HL-60 (cell line): ENCODE results near the gene SMTNL1.

Source experiments
- GABPA ChIP-seq: IDR thresholded peaks from 2 replicates; pipeline ENCODE4 v1.6.1; 2012; ENCODE audit warnings: low read depth
- POLR2AphosphoS5 ChIP-seq: IDR thresholded peaks from 2 replicates; pipeline ENCODE4 v1.6.1; 2012; ENCODE audit warnings: low read depth
- TF ChIP-seq, protein P1 (sequence below): IDR thresholded peaks from one replicate; pipeline ENCODE4 v1.5.1; 2011; ENCODE audit warnings: low read length, control low read depth, inconsistent platforms; ENCODE audit not compliant: insufficient read depth

- TF ChIP-seq, protein P1, sequence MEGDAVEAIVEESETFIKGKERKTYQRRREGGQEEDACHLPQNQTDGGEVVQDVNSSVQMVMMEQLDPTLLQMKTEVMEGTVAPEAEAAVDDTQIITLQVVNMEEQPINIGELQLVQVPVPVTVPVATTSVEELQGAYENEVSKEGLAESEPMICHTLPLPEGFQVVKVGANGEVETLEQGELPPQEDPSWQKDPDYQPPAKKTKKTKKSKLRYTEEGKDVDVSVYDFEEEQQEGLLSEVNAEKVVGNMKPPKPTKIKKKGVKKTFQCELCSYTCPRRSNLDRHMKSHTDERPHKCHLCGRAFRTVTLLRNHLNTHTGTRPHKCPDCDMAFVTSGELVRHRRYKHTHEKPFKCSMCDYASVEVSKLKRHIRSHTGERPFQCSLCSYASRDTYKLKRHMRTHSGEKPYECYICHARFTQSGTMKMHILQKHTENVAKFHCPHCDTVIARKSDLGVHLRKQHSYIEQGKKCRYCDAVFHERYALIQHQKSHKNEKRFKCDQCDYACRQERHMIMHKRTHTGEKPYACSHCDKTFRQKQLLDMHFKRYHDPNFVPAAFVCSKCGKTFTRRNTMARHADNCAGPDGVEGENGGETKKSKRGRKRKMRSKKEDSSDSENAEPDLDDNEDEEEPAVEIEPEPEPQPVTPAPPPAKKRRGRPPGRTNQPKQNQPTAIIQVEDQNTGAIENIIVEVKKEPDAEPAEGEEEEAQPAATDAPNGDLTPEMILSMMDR: no peak
- TF ChIP-seq POLR2AphosphoS5 (peak; percentile 74), GABPA (no peak)
Observed at GRCh38 chr11:57585301-57585700, 47.9 kb downstream of the SMTNL1 start.
